GM18526 (cell line): ENCODE measurements around the gene AK2.

Experiments
- POLR2A ChIP-seq: IDR thresholded peaks from 3 replicates; pipeline ENCODE4 v1.6.1; 2011; ENCODE audit not compliant: insufficient read length; ENCODE audit errors: extremely low read depth

The AK2 gene

GRCh38 chr1:32991819-32992488, 44.7 kb downstream of the AK2 start:
- no peak for TF ChIP-seq POLR2A

GRCh38 chr1:32991386-32991785, 45.3 kb downstream of the AK2 start:
- no peak for TF ChIP-seq POLR2A

- TF ChIP-seq POLR2A = no peak
Observed at GRCh38 chr1:32990887-32991286, 45.8 kb downstream of the AK2 start.

- TF ChIP-seq POLR2A = no peak
Observed at GRCh38 chr1:32989160-32990050, 47.3 kb downstream of the AK2 start.

- TF ChIP-seq POLR2A = no peak
Observed at GRCh38 chr1:32988665-32989064, 48.0 kb downstream of the AK2 start.

- TF ChIP-seq POLR2A = no peak
Observed at GRCh38 chr1:32985226-32985625, 51.5 kb downstream of the AK2 start.

GRCh38 chr1:32984455-32985171, 52.1 kb downstream of the AK2 start:
- TF ChIP-seq POLR2A = no peak

- no peak for TF ChIP-seq POLR2A
Observed at GRCh38 chr1:32984090-32984454, 52.6 kb downstream of the AK2 start.

DNA sequence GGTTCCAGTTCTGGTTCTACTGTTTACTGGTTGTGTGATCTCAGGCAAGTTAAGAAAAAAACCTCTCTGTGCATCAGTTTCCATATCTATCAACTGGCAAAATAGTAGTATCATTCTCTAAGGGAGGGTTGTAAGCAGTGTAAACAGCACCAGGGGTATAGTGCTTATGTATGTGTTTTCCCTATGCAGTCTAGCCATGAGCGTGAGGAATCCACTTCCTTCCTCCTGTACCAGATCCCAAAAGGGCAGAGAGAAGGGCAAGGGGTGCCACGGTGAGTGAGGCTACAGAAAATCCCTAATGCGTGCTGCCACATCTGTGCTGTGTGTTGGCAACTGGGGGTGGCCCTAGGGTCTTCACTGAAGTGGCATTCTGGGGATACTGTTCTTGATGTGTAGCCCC, 53.7 kb downstream of the AK2 start:
- no peak for TF ChIP-seq POLR2A

GRCh38 chr1:32981003-32981901, 55.4 kb downstream of the AK2 start:
- peak; percentile 59 for TF ChIP-seq POLR2A

DNA sequence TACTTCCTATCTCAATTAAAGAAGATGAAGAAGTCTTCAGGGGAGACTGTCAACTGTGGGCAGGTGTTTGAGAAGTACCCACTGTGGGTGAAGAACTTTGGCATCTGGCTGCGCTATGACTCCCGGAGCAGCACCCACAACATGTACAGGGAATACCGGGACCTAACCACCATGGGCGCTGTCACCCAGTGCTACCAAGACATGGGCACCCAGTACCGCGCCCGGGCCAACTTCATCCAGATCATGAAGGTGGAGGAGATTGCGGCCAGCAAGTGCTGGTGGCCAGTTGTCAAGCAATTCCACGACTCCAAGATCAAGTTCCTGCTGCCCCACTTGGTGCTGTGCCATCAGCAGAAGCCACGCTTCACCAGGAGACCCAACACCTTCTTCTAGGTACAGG, 56.6 kb downstream of the AK2 start:
- no peak for TF ChIP-seq POLR2A

- no peak for TF ChIP-seq POLR2A
Observed at GRCh38 chr1:32978854-32979253, 57.8 kb downstream of the AK2 start.

DNA sequence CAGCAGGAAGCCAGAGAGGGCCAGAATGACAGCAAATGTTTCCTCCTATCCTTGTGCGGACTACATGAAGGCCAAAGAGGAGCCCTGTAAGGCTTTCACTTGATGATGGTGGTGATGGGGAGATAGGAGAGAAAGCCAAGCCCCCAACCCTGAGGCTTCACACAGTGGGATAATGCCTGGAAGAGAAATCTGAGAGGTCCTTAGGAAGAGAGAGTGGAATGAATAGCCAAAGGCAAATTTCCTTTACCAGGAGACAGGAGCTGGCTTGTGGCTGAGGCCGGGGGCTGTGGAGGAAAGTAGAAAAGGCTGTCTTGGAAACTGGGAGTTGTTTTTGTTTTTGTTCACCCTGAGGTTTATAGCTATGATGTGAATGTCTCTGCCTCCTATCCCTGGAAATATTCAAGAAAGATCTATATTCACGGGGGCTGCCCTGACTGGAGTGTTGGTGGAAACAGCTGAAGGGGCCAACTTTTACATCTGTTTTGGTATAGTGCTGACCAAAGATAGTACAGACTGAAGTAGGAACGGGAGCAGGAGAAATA, 59.1 kb downstream of the AK2 start:
- TF ChIP-seq POLR2A = no peak

DNA sequence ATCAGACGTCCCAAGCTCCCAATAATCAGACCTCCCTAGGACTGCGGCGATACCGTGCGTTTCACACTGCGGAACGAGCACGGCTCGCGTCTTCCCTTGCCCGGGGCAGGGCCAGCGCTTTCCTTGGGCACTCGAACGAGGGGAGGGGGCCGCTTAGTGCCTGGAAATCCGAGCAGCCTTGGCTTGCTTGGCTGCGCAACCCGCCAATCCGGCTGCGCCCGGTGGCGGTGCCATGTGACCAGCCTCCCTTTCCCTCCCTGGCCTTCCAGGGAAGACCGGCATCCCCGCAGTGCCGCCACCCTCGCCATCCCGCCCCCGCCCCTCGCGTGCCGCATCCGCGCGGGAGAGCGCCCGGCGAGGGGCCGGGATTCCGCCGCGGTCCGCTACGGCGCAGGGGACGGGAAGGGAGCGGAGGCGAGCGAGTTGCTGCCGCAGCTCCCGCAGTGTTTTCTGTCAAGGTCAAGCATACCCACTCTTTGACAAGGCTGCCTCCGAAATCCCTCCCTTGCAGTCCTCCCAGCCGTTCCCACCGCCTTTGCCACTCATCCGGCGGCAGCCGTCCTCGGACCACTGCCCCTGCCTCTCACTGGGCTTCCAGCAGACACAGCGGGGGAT, 63.8 kb downstream of the AK2 start:
- TF ChIP-seq POLR2A = no peak
